ENCODE results near the gene TNRC6B.
"Not testable (repeated sequence)": the region's sequence is repeated elsewhere in the genome, so short reads cannot be mapped to it uniquely, and the experiment has no call there.

Gene TNRC6B

GRCh38 chr22:40376149-40376548 lies 198.4 kb downstream of the TNRC6B start:
- DNase-seq = no peak

DNA sequence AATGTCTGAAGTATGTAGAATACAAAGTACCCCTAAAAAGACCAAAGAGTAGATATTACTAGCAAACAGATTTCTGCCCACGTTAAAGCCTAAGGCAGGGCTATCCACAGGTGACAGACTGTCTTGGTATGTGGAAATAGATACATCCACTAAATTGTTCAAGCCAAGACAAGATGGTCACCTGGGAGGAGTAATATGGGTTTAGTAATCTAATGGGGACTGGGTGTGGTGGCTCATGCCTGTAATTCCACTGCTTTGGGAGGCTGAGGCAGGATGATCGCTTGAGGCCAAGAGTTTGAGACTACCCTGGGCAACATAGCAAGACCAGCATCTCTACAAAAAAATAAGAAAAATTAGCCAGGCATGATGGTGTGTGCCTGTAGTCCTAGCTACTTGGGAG lies 200.2 kb downstream of the TNRC6B start:
- no peak for DNase-seq

- DNase-seq = not testable (repeated sequence)
Measured at GRCh38 chr22:40378448-40378847, 200.7 kb downstream of the TNRC6B start.

GRCh38 chr22:40381461-40381860 lies 203.7 kb downstream of the TNRC6B start:
- no peak for DNase-seq

DNA sequence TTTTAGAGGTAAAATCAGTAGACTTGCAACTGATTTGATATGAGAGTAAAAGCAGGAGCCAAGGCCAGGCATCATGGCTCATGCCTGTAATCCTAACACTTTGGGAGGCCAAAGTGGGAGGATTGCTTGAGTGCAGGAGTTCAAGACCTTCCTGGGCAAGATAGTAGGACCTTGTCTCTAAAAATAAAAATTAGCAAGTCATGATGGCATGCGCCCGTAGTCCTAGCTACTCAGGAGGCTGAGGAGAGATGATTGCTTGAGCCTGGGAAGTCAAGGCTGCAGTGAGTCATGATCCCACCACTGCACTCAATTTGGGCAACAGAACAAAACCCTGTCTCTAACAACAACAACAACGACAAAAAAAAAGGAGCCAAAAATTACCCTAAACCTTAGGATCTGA lies 206.2 kb downstream of the TNRC6B start:
- DNase-seq = no peak

GRCh38 chr22:40385036-40385782 lies 207.5 kb downstream of the TNRC6B start:
- DNase-seq = no peak

Data from activated T-cell treated with anti-CD3 and anti-CD28 coated beads, Interleukin-2, amount 50 U/mL, for 48 hours (primary cell).